Frontal cortex (tissue), 4 donors: ENCODE data around the gene EPHA4. TPM values are rescaled to one million over a fixed set of nuclear protein-coding genes. Genes with fewer than 3 reads are reported as not detected.

Experiments
- DNase-seq, 2 donors: peaks; one replicate each; pipeline ENCODE4 v3.0.0; 2012; ENCODE audit warnings: low spot score in 2 of 2
- FAIRE-seq: peaks from 2 replicates; lab custom pipeline; 2012; peaks lifted over from hg19 to GRCh38; lab: Jason Lieb, UNC
- total RNA-seq: library from RNA; depleted of rRNA; stranded (reverse); fragments of >200 nt; gene quantifications from one replicate; pipeline ENCODE4 v1.2.3, GENCODE V29; 2014
- donor health status: control.
- donor health status: control.
- donor health status: control.

The EPHA4 gene
- total RNA-seq, 1 donor from 2014 or later = 158 TPM

DNA sequence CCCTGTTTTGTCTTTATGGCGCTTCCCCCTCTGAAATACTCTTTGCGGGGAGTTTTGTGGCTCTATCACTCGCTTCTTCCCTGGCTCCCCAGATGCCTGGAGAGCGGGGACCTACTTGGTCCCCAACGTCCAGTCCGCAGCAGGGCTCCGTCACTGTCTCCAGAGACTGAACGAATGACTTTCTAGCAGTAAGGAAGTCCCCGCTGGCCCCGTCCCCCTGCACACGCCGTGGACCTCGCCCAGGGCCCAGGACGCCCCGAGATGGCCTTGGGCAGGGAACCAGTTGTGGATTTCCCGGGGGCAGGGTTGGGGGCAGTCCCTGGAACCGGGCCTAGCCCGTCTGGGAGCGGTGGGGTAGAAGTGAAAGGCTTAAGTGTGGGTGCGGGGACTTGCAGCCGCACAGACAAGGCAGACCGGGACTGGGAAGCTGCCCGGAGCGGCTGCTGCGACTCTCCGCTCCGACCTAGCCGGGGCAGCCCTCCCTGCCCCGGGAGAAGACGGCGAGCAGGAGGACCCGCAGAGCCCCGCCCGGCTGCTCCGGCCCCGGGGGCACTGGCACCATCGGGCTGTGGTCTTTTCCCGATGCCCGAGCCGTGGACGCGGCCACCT is 821 bp upstream of the EPHA4 start:
- FAIRE-seq (no peak), DNase-seq (peak; percentile 33 to 57)

DNA sequence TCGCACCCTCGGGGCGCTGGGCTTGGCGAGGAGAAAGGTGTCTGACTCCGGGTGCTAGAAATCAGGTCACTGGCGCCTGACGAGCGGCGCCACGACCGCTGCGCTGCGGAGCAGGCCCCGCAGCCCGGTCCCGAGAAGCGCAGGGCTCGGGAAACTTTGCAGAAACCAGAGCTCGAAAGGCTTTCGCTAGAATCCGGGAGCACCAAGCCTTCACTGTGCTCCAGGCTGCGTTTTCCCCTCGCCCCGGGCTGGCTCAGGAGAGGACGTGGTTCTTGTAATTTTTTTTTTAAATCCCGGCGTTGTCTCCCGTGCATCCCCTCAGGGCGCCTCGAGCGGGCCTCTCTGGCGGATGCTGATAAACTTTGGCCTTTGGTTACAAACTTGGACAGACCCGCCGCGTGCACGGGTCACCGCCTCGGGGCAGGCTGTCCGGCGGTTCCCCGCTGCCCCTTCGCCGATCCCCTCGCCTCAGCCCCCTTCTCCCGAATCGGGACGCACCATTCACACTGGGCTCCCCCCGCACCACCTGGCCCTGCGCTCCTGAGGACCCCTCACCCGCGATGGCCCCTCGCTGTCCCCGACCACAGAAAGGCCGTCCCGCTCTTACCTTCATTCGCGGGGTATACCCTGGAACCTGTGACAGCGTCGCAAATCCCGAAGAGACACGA is 419 bp downstream of the EPHA4 start:
- DNase-seq (peak; percentile 19 to 22), FAIRE-seq (no peak)

DNA sequence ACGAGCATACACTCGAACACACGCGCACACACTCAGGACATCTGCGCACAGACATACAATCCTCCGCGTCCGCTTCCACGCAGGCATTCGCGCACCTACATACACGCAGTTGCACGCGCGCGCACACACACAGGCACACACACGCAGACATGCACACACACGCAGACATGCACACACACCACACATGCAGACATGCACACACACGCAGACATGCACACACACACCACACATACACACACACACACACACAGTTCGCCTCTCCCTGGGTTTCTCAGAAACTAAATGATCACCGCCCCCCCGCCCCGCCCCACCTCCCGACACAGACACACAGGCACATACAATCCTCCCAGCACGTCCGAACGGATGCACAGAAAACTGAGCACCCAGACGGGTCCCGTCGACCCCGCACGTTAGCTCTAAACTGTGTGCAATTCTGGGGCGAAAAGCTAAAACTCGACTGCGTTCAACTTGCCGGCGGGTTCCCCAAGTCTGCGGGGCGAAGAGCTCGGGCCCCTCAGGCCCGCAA is 1.0 kb downstream of the EPHA4 start:
- DNase-seq (no peak), FAIRE-seq (no peak)

- FAIRE-seq (no peak), DNase-seq (no peak)
Observed at GRCh38 chr2:221570321-221570935, 1.7 kb downstream of the EPHA4 start.

- FAIRE-seq = no peak
Observed at GRCh38 chr2:221569871-221570270, 2.2 kb downstream of the EPHA4 start.

GRCh38 chr2:221569425-221569845 is 2.7 kb downstream of the EPHA4 start:
- DNase-seq (no peak), FAIRE-seq (no peak)

More at GRCh38 chr2:221569871-221570270, 2.2 kb downstream of the EPHA4 start:
- no peak for DNase-seq

GRCh38 chr2:221568299-221568698 is 3.8 kb downstream of the EPHA4 start:
- FAIRE-seq (no peak), DNase-seq (no peak)

GRCh38 chr2:221567809-221568208 is 4.3 kb downstream of the EPHA4 start:
- no peak for FAIRE-seq
- DNase-seq = no peak

- DNase-seq = no peak
Observed at GRCh38 chr2:221567231-221567760, 4.8 kb downstream of the EPHA4 start.

GRCh38 chr2:221563270-221563985 is 8.7 kb downstream of the EPHA4 start:
- DNase-seq = no peak
- no peak for FAIRE-seq

More at GRCh38 chr2:221567231-221567760, 4.8 kb downstream of the EPHA4 start:
- FAIRE-seq = no peak

- DNase-seq = no peak
- FAIRE-seq = no peak
Observed at GRCh38 chr2:221562226-221562625, 9.9 kb downstream of the EPHA4 start.

GRCh38 chr2:221561770-221562169 is 10.3 kb downstream of the EPHA4 start:
- FAIRE-seq (no peak), DNase-seq (no peak)

GRCh38 chr2:221559991-221560390 is 12.1 kb downstream of the EPHA4 start:
- DNase-seq = no peak

DNA sequence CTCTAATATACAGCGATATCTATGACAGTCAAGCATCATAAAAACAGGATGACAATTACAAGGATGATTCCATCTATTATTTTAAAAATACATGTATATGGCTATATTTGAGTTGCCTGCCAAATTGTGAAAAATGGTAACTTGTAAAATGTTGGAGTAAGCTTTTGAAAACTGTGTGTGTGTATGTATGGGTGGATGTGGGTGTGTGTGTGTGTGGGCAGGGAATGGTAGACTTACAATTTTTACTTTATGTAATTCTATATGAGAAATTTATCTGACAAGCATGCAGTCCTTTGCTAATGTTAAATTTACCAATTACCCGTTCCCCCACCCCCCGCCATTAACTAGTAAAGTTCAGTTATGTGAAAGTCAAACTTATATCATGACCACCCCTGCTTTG is 14.0 kb downstream of the EPHA4 start:
- FAIRE-seq = no peak
- DNase-seq = no peak

More at GRCh38 chr2:221559991-221560390, 12.1 kb downstream of the EPHA4 start:
- no peak for FAIRE-seq

- DNase-seq = no peak
- FAIRE-seq = no peak
Observed at GRCh38 chr2:221555494-221555846, 16.6 kb downstream of the EPHA4 start.

DNA sequence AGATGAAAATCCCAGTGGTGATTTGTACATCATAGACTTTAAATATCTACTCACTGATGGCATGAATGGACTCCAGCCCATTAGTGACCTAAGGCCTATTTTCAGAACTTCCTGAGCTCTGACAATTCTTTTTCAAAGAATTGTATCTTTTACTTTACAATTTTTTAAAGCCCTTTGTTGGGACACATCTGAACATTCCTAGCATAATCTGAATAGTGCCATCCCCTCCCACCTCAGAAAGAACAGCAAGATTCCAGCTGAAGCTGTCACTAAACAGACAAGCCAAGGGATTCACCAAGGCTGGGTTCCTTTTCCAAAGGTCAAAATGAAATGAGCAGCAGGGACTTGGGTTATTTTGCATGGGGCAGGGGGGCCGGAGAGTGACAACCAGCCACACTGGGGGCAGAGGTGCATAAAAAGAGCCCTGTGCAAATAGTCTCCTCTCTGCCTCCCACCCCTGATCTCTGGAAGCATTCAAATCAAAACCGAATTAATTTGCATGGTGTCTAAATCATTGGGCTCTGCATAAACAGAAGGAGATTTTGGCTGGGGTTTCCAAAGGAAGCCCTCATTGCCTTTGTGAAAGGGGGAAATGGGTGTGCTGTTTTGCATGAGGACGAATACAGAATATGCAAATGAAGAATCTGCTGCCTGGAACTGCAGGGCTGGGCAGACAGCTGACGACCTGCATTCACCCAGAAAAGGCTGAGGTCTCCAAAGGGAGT is 17.2 kb downstream of the EPHA4 start:
- no peak for FAIRE-seq
- DNase-seq = no peak

DNA sequence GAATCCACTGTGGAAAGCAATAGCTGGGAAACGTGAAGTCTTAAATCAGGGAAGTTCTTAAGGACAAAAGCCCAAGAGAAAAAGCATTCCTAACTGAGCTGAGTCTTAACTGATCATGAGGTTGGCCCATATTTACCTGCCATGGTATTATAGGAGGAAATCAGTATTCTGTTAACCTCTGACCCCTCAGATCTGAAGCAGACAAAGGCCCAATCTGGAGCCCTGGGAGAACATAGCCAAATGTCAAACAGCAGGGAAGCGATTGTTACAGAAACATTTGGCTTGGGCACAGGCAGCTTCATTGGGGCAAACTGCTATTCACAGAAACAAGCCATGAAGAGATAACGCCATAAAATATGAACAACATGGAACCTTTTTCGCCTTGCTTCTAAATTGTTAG is 18.8 kb downstream of the EPHA4 start:
- no peak for DNase-seq
- FAIRE-seq = no peak

DNA sequence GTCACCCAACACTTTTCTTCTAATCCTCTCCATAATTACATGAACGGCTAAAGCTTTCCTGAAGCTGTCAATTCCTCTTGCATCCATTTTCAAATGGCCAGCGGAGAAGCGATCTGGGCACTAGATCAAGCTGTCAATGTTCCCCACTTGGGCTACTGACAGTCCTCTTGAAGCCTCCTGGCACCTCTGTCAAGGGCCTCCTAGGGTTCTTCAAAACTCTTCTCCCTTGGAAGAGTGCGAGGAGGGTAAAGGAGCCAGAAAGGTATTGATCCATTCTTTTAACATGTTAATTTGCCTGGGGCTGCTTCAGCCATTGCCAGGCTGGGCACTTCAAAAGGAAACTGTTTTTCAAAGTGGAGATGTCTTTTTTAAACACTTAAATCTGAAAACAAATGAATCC is 19.8 kb downstream of the EPHA4 start:
- no peak for DNase-seq
- no peak for FAIRE-seq

GRCh38 chr2:221551864-221552263 is 20.2 kb downstream of the EPHA4 start:
- FAIRE-seq (no peak), DNase-seq (no peak)

DNA sequence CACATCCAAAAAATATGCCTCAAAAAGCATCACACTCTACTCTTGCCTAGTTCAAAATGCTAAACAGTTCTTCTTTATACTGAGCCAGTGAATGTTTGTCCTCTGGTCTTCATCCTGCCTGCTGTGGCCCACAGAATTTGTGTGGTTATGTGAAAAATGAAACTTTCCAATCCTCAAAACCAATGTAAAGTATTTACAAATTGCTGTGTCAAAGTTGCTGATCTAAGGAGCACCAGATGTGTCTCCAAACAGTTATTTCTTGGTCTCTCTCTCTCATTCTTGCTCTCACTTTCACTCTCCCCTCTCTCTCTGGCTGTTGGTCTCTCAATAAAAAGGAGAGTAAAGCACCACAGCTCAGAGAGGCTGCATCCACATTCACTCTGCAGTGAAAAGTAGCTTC is 23.0 kb downstream of the EPHA4 start:
- no peak for DNase-seq
- FAIRE-seq = no peak
